Caco-2 (cell line): ENCODE results near the gene CRAT. TPM values are rescaled to one million over a fixed set of nuclear protein-coding genes. Genes with fewer than 3 reads are reported as not detected.
A peak's percentile ranks its signal among the peaks of the same experiment; 100 is the strongest.

Source experiments
- BruUV-seq: library from RNA; stranded (reverse); fragments of 400-500 nt; replicated peaks from 2 replicates; lab custom pipeline; 2021; lab: Mats Ljungman, UMichigan
- CTCF ChIA-PET: fragments of 300-600 bp; sonication (Branson Sonifier 250); formaldehyde crosslinking; loops from one replicate; lab custom pipeline; 2022; ENCODE audit warnings: antibody characterized with exemption; lab: Charles Lee
- POLR2A ChIA-PET: fragments of 300-600 bp; sonication (Branson Sonifier 250); formaldehyde crosslinking; loops from one replicate; lab custom pipeline; 2022; ENCODE audit warnings: antibody characterized with exemption; lab: Charles Lee
- DNase-seq, 2 experiments: peaks; one replicate each; pipeline versions ENCODE4 v3.0.0 to v3.0.0-alpha.2; 2020 to 2022
- H3K27me3 ChIP-seq: replicated peaks from 2 replicates; pipeline ENCODE4 v1.6.0; 2011; ENCODE audit warnings: low read length; ENCODE audit not compliant: control insufficient read depth, insufficient read depth
- H3K36me3 ChIP-seq: 2 replicates; pipeline ENCODE4 v1.5.1; 2011; ENCODE audit warnings: low read length; ENCODE audit not compliant: control insufficient read depth, insufficient read depth
- H3K4me1 ChIP-seq: fragments of 250-450 bp; sonication (Bioruptor Pico); 2 replicates; pipeline ENCODE4 v1.5.1; 2020; ENCODE audit warnings: mild to moderate bottlenecking
- H3K4me3 ChIP-seq: 2 replicates; pipeline ENCODE4 v1.5.1; 2011; ENCODE audit warnings: low read depth, mild to moderate bottlenecking, control low read depth, low read length
- H3K9me3 ChIP-seq: fragments of 250-450 bp; sonication (Bioruptor Pico); 2 replicates; pipeline ENCODE4 v1.5.1; 2020; ENCODE audit warnings: mild to moderate bottlenecking, moderate library complexity
- H3K27ac Mint-ChIP-seq: one replicate; pipeline ENCODE4 v1.8.0; 2022; ENCODE audit warnings: mixed read lengths; ENCODE audit not compliant: unreplicated experiment
- H3K27me3 Mint-ChIP-seq: one replicate; pipeline ENCODE4 v1.8.0; 2022; ENCODE audit warnings: mixed read lengths; ENCODE audit not compliant: insufficient read depth, unreplicated experiment
- H3K36me3 Mint-ChIP-seq: one replicate; pipeline ENCODE4 v1.8.0; 2022; ENCODE audit warnings: mild to moderate bottlenecking, mixed read lengths; ENCODE audit not compliant: insufficient read depth, unreplicated experiment
- H3K4me1 Mint-ChIP-seq: one replicate; pipeline ENCODE4 v1.8.0; 2022; ENCODE audit warnings: low read depth, mixed read lengths; ENCODE audit not compliant: unreplicated experiment
- H3K4me3 Mint-ChIP-seq: one replicate; pipeline ENCODE4 v1.8.0; 2022; ENCODE audit warnings: mild to moderate bottlenecking, moderate library complexity, mixed read lengths; ENCODE audit not compliant: unreplicated experiment
- H3K9me3 Mint-ChIP-seq: one replicate; pipeline ENCODE4 v1.8.0; 2022; ENCODE audit warnings: mixed read lengths; ENCODE audit not compliant: unreplicated experiment
- intact Hi-C: fragments of 100-400 bp; cut with micrococcal nuclease; formaldehyde crosslinking; loops from one replicate; pipeline ENCODE4 v1.10.0; 2022; ENCODE audit not compliant: unreplicated experiment
- total RNA-seq: library from RNA; stranded (reverse); gene quantifications from 2 replicates; pipeline ENCODE4 v1.2.3, GENCODE V29; 2022
- TF ChIP-seq, protein P1 (sequence below), 2 experiments: fragments of 200-600 bp in 1 of 2; IDR thresholded peaks; 1 replicate in 1 of 2; 2 replicates in 1 of 2; pipeline versions ENCODE4 v1.5.1 to v1.8.0; 2011 to 2022; ENCODE audit warnings: antibody characterized with exemption in 1 of 2, control low read depth in 1 of 2, inconsistent platforms in 1 of 2, low read depth in 1 of 2, low read length in 1 of 2, mild to moderate bottlenecking in 1 of 2, moderate library complexity in 1 of 2; ENCODE audit not compliant: insufficient read depth in 1 of 2, severe bottlenecking in 1 of 2, unreplicated experiment in 1 of 2

Gene CRAT
- total RNA-seq, 1 experiment from 2014 or later = 20.7 TPM

GRCh38 chr9:129079829-129080228 is 30.8 kb downstream of the CRAT start:
- H3K4me3 Mint-ChIP-seq = peak overlapping the region; percentile 86
- Histone ChIP-seq H3K4me3 (peak overlapping the region; percentile 69), H3K36me3 (no peaks in the 10 kb centered on the region), H3K27me3 (no peaks in the 10 kb centered on the region), H3K9me3 (no peaks in the 10 kb centered on the region), H3K4me1 (peaks cover 14% of the 10 kb centered on the region; the same call in 1 of the 2 replicates)
- H3K27ac Mint-ChIP-seq = no peak overlapping the region
- no peaks in the 10 kb centered on the region for H3K27me3 Mint-ChIP-seq
- intact Hi-C loops = no loop called here
- peak in 1 of 2 experiments; percentile 27 for DNase-seq
- BruUV-seq = no TSS peak
- POLR2A ChIA-PET = interaction anchor here (1.4 kb wide), 2 partner anchors 98 to 416 kb away, joined by 3 to 5 read pairs; partner anchors contain the start of gene IER5L
- peaks cover 13% of the 10 kb centered on the region for H3K36me3 Mint-ChIP-seq
- CTCF ChIA-PET = no interaction called here
- TF ChIP-seq, protein P1, sequence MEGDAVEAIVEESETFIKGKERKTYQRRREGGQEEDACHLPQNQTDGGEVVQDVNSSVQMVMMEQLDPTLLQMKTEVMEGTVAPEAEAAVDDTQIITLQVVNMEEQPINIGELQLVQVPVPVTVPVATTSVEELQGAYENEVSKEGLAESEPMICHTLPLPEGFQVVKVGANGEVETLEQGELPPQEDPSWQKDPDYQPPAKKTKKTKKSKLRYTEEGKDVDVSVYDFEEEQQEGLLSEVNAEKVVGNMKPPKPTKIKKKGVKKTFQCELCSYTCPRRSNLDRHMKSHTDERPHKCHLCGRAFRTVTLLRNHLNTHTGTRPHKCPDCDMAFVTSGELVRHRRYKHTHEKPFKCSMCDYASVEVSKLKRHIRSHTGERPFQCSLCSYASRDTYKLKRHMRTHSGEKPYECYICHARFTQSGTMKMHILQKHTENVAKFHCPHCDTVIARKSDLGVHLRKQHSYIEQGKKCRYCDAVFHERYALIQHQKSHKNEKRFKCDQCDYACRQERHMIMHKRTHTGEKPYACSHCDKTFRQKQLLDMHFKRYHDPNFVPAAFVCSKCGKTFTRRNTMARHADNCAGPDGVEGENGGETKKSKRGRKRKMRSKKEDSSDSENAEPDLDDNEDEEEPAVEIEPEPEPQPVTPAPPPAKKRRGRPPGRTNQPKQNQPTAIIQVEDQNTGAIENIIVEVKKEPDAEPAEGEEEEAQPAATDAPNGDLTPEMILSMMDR (IDR thresholded peaks at IDR 0.05; ENCODE audit: insufficient read depth in 1 of 2, low read depth in 1 of 2, low read length in 1 of 2, severe bottlenecking in 1 of 2, unreplicated experiment in 1 of 2) = no peak
- no peaks in the 10 kb centered on the region for H3K9me3 Mint-ChIP-seq
- H3K4me1 Mint-ChIP-seq = peaks cover 5% of the 10 kb centered on the region

- intact Hi-C loops = no loop called here
- Mint-ChIP-seq H3K4me1 (peaks cover 5% of the 10 kb centered on the region), H3K27ac (no peak overlapping the region), H3K9me3 (no peaks in the 10 kb centered on the region), H3K36me3 (peaks cover 13% of the 10 kb centered on the region), H3K4me3 (peak overlapping the region; percentile 45), H3K27me3 (no peaks in the 10 kb centered on the region)
- TF ChIP-seq, protein P1 (IDR thresholded peaks at IDR 0.05; ENCODE audit: insufficient read depth in 1 of 2, low read depth in 1 of 2, low read length in 1 of 2, severe bottlenecking in 1 of 2, unreplicated experiment in 1 of 2) = no peak
- POLR2A ChIA-PET = no interaction called here
- Histone ChIP-seq H3K4me1 (peaks cover 14% of the 10 kb centered on the region; the same call in 1 of the 2 replicates), H3K27me3 (no peaks in the 10 kb centered on the region), H3K36me3 (no peaks in the 10 kb centered on the region), H3K4me3 (no peak overlapping the region), H3K9me3 (no peaks in the 10 kb centered on the region)
- BruUV-seq = no TSS peak
- DNase-seq = peak in 1 of 2 experiments; percentile 34
- CTCF ChIA-PET = no interaction called here
Observed at GRCh38 chr9:129078691-129079503, 31.7 kb downstream of the CRAT start.

GRCh38 chr9:129077236-129077635 is 33.4 kb downstream of the CRAT start:
- H3K36me3 Mint-ChIP-seq = peaks cover 13% of the 10 kb centered on the region
- H3K4me3 ChIP-seq = no peak overlapping the region
- H3K4me1 Mint-ChIP-seq = no peaks in the 10 kb centered on the region
- no peaks in the 10 kb centered on the region for H3K9me3 ChIP-seq
- no peak overlapping the region for H3K4me3 Mint-ChIP-seq
- no TSS peak for BruUV-seq
- ChIA-PET CTCF (no interaction called here), POLR2A (no interaction called here)
- no peaks in the 10 kb centered on the region for H3K27me3 ChIP-seq
- DNase-seq = no peak
- TF ChIP-seq, protein P1 (IDR thresholded peaks at IDR 0.05; ENCODE audit: insufficient read depth in 1 of 2, low read depth in 1 of 2, low read length in 1 of 2, severe bottlenecking in 1 of 2, unreplicated experiment in 1 of 2) = no peak
- H3K36me3 ChIP-seq = no peaks in the 10 kb centered on the region
- intact Hi-C loops = no loop called here
- no peak overlapping the region for H3K27ac Mint-ChIP-seq
- H3K9me3 Mint-ChIP-seq = no peaks in the 10 kb centered on the region
- H3K4me1 ChIP-seq = peaks cover 11% of the 10 kb centered on the region; the same call in 1 of the 2 replicates
- no peaks in the 10 kb centered on the region for H3K27me3 Mint-ChIP-seq
